ENCODE data around the gene PCOLCE2.

DNA sequence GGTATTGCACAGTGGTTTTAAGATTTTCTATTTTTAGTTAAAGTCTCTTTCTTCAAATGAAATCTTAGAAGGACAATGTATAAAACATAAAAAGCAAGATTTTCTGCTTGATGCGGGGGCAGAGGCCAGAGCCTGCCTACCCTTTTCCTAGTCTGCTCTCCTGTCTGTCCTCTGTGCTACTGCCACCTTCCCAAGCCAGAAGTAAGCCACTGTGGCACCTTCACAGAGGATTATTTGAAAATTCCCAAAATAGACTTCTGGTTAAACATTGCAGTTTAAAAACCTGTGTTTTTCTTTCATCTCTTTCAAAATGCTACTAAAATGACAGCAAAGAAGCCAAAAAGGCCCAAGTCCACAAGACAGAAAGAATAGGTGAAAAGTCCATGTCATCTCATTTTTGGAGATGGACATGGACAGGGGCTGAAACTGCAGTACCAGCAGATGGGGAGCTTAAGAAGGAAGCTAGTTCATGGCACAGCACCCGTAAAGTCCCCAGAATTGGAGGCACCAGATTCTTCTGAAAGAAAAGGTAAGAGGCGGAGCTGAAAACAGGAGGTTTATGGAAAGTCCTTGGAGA, 37.6 kb upstream of the PCOLCE2 start:
- TF ChIP-seq, protein P1, sequence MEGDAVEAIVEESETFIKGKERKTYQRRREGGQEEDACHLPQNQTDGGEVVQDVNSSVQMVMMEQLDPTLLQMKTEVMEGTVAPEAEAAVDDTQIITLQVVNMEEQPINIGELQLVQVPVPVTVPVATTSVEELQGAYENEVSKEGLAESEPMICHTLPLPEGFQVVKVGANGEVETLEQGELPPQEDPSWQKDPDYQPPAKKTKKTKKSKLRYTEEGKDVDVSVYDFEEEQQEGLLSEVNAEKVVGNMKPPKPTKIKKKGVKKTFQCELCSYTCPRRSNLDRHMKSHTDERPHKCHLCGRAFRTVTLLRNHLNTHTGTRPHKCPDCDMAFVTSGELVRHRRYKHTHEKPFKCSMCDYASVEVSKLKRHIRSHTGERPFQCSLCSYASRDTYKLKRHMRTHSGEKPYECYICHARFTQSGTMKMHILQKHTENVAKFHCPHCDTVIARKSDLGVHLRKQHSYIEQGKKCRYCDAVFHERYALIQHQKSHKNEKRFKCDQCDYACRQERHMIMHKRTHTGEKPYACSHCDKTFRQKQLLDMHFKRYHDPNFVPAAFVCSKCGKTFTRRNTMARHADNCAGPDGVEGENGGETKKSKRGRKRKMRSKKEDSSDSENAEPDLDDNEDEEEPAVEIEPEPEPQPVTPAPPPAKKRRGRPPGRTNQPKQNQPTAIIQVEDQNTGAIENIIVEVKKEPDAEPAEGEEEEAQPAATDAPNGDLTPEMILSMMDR (IDR thresholded peaks at IDR 0.05; ENCODE audit: extremely low read depth in 1 of 2, insufficient read depth in 1 of 2, low read depth in 1 of 2, low read length in 2 of 2), result no peak
- TF ChIP-seq MAX (IDR thresholded peaks at IDR 0.05; ENCODE audit: insufficient read depth, insufficient read length) (no peak), POLR2A (IDR thresholded peaks at IDR 0.05; ENCODE audit: low read depth, low read length) (no peak), MYC (IDR thresholded peaks at IDR 0.05; ENCODE audit: low read depth, low read length) (no peak), POLR2AphosphoS5 (IDR thresholded peaks at IDR 0.05; ENCODE audit: insufficient read depth, low read depth, low read length) (no peak), EZH2 (IDR thresholded peaks at IDR 0.05; ENCODE audit: borderline replicate concordance, low read depth, low read length, severe bottlenecking) (no peak), JUN (IDR thresholded peaks at IDR 0.05; ENCODE audit: borderline replicate concordance, insufficient read depth, insufficient read length, low read depth) (no peak)

Data from endothelial cell of umbilical vein (primary cell).